Thyroid gland (tissue), 4 donors: ENCODE data around the gene EPS15.

ENCODE experiments used
- POLR2A ChIP-seq, 2 donors: fragments of 450-650 bp; IDR thresholded peaks; one replicate each; pipeline ENCODE4 v1.6.1; 2017; ENCODE audit warnings: antibody characterized with exemption in 2 of 2, mild to moderate bottlenecking in 2 of 2, moderate library complexity in 1 of 2
- TF ChIP-seq, protein P1 (sequence below), 6 experiments: fragments of 200-600 bp in 3 of 6; fragments of 450-650 bp in 3 of 6; sonication (generic) in 3 of 6; IDR thresholded peaks; one replicate each; pipeline ENCODE4 v1.5.1; 2016 to 2019; ENCODE audit warnings: antibody characterized with exemption in 6 of 6, mild to moderate bottlenecking in 2 of 6, inconsistent platforms in 1 of 6, moderate library complexity in 1 of 6

GRCh38 chr1:51433269-51433971 is 85.6 kb downstream of the EPS15 start:
- TF ChIP-seq, protein P1, sequence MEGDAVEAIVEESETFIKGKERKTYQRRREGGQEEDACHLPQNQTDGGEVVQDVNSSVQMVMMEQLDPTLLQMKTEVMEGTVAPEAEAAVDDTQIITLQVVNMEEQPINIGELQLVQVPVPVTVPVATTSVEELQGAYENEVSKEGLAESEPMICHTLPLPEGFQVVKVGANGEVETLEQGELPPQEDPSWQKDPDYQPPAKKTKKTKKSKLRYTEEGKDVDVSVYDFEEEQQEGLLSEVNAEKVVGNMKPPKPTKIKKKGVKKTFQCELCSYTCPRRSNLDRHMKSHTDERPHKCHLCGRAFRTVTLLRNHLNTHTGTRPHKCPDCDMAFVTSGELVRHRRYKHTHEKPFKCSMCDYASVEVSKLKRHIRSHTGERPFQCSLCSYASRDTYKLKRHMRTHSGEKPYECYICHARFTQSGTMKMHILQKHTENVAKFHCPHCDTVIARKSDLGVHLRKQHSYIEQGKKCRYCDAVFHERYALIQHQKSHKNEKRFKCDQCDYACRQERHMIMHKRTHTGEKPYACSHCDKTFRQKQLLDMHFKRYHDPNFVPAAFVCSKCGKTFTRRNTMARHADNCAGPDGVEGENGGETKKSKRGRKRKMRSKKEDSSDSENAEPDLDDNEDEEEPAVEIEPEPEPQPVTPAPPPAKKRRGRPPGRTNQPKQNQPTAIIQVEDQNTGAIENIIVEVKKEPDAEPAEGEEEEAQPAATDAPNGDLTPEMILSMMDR (IDR thresholded peaks at IDR 0.05) = no peak
- TF ChIP-seq POLR2A (IDR thresholded peaks at IDR 0.05) = no peak
